BE2C (cell line): ENCODE measurements around the gene RPS13.
"Not testable (repeated sequence)": the region's sequence is repeated elsewhere in the genome, so short reads cannot be mapped to it uniquely, and the experiment has no call there.

Experiments
- DNase-seq: peaks from one replicate; pipeline ENCODE4 v3.0.0-alpha.2; 2020
- H3K27me3 ChIP-seq: fragments of 250-450 bp; sonication (Bioruptor Pico); 2 replicates; pipeline ENCODE4 v1.5.1; 2020; ENCODE audit warnings: mild to moderate bottlenecking
- H3K36me3 ChIP-seq: fragments of 250-450 bp; sonication (Bioruptor Pico); 2 replicates; pipeline ENCODE4 v1.5.1; 2020; ENCODE audit warnings: mild to moderate bottlenecking
- H3K4me1 ChIP-seq: fragments of 250-450 bp; sonication (Bioruptor Pico); 2 replicates; pipeline ENCODE4 v1.5.1; 2020
- H3K4me3 ChIP-seq: 2 replicates; pipeline ENCODE4 v1.5.1; 2011; ENCODE audit warnings: low read depth, low read length
- H3K9me3 ChIP-seq: fragments of 250-450 bp; sonication (Bioruptor Pico); 2 replicates; pipeline ENCODE4 v1.5.1; 2020
- CTCF ChIP-seq: IDR thresholded peaks from 2 replicates; pipeline ENCODE4 v1.5.1; 2012; ENCODE audit warnings: mild to moderate bottlenecking, low read depth, low read length

RPS13 gene

DNA sequence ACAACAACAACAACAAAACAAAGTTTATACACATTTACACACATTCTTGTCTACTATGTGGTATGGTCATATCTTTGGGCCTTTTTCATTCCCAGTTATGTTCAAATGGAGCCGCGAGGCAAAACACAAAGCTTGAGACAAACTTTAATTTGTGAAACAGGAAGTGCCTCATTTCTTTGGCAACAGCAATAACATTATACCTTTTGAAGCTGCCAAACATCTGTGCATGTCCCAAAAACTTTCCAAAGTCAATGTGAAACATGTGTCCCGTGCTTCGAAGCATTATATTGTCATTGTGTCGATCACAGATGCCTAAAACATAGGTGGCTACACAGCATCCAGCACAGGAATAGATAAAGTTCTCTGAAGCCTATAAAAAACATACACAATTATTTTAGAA lies 25.0 kb upstream of the RPS13 start:
- no peak overlapping the region for H3K4me3 ChIP-seq
- H3K4me1 ChIP-seq = no peaks in the 10 kb centered on the region
- H3K9me3 ChIP-seq = no peaks in the 10 kb centered on the region
- DNase-seq = no peak
- H3K27me3 ChIP-seq = no peaks in the 10 kb centered on the region
- no peaks in the 10 kb centered on the region for H3K36me3 ChIP-seq
- no peak for TF ChIP-seq CTCF

- no peak for DNase-seq
- Histone ChIP-seq H3K4me3 (no peak overlapping the region), H3K4me1 (no peaks in the 10 kb centered on the region), H3K9me3 (no peaks in the 10 kb centered on the region), H3K36me3 (no peaks in the 10 kb centered on the region), H3K27me3 (no peaks in the 10 kb centered on the region)
- no peak for TF ChIP-seq CTCF
Observed at GRCh38 chr11:17098658-17099057, 21.2 kb upstream of the RPS13 start.

GRCh38 chr11:17098038-17098437 lies 20.6 kb upstream of the RPS13 start:
- no peak for DNase-seq
- Histone ChIP-seq H3K36me3 (no peaks in the 10 kb centered on the region), H3K4me1 (no peaks in the 10 kb centered on the region), H3K4me3 (no peak overlapping the region), H3K27me3 (no peaks in the 10 kb centered on the region), H3K9me3 (no peaks in the 10 kb centered on the region)
- TF ChIP-seq CTCF = no peak

DNA sequence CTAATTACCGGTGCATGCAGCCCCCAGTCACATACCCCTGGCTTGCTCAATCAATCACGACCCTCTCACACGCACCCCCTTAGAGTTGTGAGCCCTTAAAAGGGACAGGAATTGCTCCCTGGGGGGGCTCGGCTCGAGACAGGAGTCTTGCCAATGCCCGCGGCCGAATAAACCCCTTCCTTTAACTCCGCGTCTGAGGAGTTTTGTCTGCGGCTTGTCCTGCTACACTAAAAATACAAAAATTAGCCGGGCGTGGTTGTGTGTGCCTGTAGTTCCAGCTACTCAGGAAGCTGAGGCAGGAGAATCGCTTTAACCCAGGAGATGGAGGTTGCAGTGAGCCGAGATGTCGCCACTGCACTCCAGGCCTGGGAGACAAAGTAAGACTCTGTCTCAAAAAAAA lies 8.5 kb upstream of the RPS13 start:
- not testable (repeated sequence) for H3K27me3 ChIP-seq, H3K9me3 ChIP-seq, H3K36me3 ChIP-seq, H3K4me1 ChIP-seq, H3K4me3 ChIP-seq, DNase-seq

- Histone ChIP-seq H3K36me3 (peaks cover 33% of the 10 kb centered on the region), H3K4me1 (no peaks in the 10 kb centered on the region), H3K27me3 (no peaks in the 10 kb centered on the region), H3K9me3 (no peaks in the 10 kb centered on the region), H3K4me3 (peak overlapping the region; percentile 90)
- TF ChIP-seq CTCF = no peak
- no peak for DNase-seq
Observed at GRCh38 chr11:17077240-17077519, 287 bp downstream of the RPS13 start.

- H3K4me1 ChIP-seq = no peaks in the 10 kb centered on the region
- peak overlapping the region; percentile 90 for H3K4me3 ChIP-seq
- DNase-seq = no peak
- H3K9me3 ChIP-seq = no peaks in the 10 kb centered on the region
- no peak for TF ChIP-seq CTCF
- H3K27me3 ChIP-seq = no peaks in the 10 kb centered on the region
- peaks cover 33% of the 10 kb centered on the region for H3K36me3 ChIP-seq
Observed at GRCh38 chr11:17076517-17077239, 789 bp downstream of the RPS13 start.

DNA sequence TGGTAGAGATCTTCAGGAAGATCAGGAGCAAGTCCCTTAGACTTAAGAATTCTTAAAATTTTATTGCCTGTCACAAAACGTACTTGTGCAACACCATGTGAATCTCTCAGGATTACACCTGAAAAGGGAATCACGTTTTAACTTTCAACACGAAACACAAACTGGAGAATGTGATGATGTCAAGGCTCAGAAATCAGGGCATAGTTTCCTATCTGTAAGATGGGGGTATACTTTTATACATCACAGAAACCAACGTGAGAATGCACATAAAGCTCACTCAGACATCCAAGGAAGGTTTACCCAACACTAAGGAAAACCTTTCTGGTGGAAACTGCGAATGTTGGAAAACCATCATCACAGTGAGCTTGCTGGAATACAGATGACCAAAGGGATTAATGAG lies 2.0 kb downstream of the RPS13 start:
- Histone ChIP-seq H3K27me3 (no peaks in the 10 kb centered on the region), H3K36me3 (peaks cover 33% of the 10 kb centered on the region), H3K4me1 (no peaks in the 10 kb centered on the region), H3K9me3 (no peaks in the 10 kb centered on the region), H3K4me3 (peak overlapping the region; percentile 90)
- TF ChIP-seq CTCF = no peak
- no peak for DNase-seq
